Lung (tissue), 12 donors: ENCODE data around the gene NRXN2. TPM values are rescaled to one million over a fixed set of nuclear protein-coding genes. Genes with fewer than 3 reads are reported as not detected.

Experiments used
- ATAC-seq: fragments of 200-7000 bp; cut with Tn5 transposase; one replicate; pipeline ENCODE4 v1.9.1; 2020; ENCODE audit warnings: moderate number of reproducible peaks; ENCODE audit not compliant: insufficient read depth, low FRiP score
- DNase-seq, 3 donors: peaks; one replicate each; pipeline ENCODE4 v3.0.0-alpha.2; 2013 to 2017
- H3K27ac ChIP-seq, 2 donors: one replicate each; pipeline ENCODE4 v1.5.1; 2013; ENCODE audit warnings: mild to moderate bottlenecking in 2 of 2, moderate library complexity in 2 of 2, control low read depth in 1 of 2, inconsistent platforms in 1 of 2, low read depth in 1 of 2, low read length in 1 of 2
- H3K27me3 ChIP-seq, 3 donors: one replicate each; pipeline ENCODE4 v1.5.1; 2013; ENCODE audit warnings: low read length in 2 of 3; ENCODE audit not compliant: control insufficient read depth in 3 of 3, insufficient read depth in 3 of 3
- H3K36me3 ChIP-seq, 4 donors: one replicate each; pipeline ENCODE4 v1.5.1; 2013; ENCODE audit warnings: low read length in 4 of 4, mild to moderate bottlenecking in 1 of 4, moderate library complexity in 1 of 4; ENCODE audit not compliant: control insufficient read depth in 4 of 4, insufficient read depth in 4 of 4
- H3K4me1 ChIP-seq, 5 donors: one replicate each; pipeline ENCODE4 v1.5.1; 2013; ENCODE audit warnings: low read length in 5 of 5, mild to moderate bottlenecking in 2 of 5, moderate library complexity in 1 of 5; ENCODE audit not compliant: control insufficient read depth in 5 of 5, insufficient read depth in 5 of 5
- H3K4me3 ChIP-seq: one replicate; pipeline ENCODE4 v1.5.1; 2013; ENCODE audit warnings: mild to moderate bottlenecking, control low read depth, moderate library complexity
- H3K9ac ChIP-seq, 2 donors: one replicate each; pipeline ENCODE4 v1.5.1; 2013; ENCODE audit warnings: low read length in 2 of 2, control low read depth in 1 of 2; ENCODE audit not compliant: insufficient read depth in 1 of 2
- H3K9me3 ChIP-seq, 4 donors: one replicate each; pipeline ENCODE4 v1.5.1; 2013; ENCODE audit warnings: low read length in 3 of 4, mild to moderate bottlenecking in 1 of 4, moderate library complexity in 1 of 4; ENCODE audit not compliant: control insufficient read depth in 4 of 4, insufficient read depth in 3 of 4
- WGBS, 2 donors: extraction: QIAGEN DNeasy Blood & Tissue Kit; methylation state at CpG; one replicate each; pipeline ENCODE4 v1.1.7; 2013; 5-methylcytosine and 5-hydroxymethylcytosine counted together
- polyA plus RNA-seq, 2 donors: library from polyadenylated mRNA; stranded (reverse); fragments of 200-250 nt; gene quantifications; one replicate each; pipeline ENCODE4 v1.2.1, GENCODE V29; 2013
- total RNA-seq, 2 donors: library from RNA; depleted of rRNA in 1 of 2; stranded (reverse); fragments of >200 nt in 1 of 2; gene quantifications; one replicate each; pipeline ENCODE4 v1.2.1, GENCODE V29; 2014 to 2021
- TF ChIP-seq, protein P1 (sequence below): IDR thresholded peaks from 2 replicates; pipeline ENCODE4 v1.5.1; 2012; ENCODE audit warnings: mild to moderate bottlenecking; ENCODE audit errors: control extremely low read depth, extremely low read depth
- donor health status: control.
- donor health status: control.
- donor health status: Bipolar disorder and iron deficiency.
- donor health status: healthy.
- donor health status: DM: yes; HTN: yes; CAD: no.

NRXN2 gene
- total and polyA plus RNA-seq, 4 donors = 0.39 to 6.6 (median 1.1) TPM

- TF ChIP-seq, protein P1, sequence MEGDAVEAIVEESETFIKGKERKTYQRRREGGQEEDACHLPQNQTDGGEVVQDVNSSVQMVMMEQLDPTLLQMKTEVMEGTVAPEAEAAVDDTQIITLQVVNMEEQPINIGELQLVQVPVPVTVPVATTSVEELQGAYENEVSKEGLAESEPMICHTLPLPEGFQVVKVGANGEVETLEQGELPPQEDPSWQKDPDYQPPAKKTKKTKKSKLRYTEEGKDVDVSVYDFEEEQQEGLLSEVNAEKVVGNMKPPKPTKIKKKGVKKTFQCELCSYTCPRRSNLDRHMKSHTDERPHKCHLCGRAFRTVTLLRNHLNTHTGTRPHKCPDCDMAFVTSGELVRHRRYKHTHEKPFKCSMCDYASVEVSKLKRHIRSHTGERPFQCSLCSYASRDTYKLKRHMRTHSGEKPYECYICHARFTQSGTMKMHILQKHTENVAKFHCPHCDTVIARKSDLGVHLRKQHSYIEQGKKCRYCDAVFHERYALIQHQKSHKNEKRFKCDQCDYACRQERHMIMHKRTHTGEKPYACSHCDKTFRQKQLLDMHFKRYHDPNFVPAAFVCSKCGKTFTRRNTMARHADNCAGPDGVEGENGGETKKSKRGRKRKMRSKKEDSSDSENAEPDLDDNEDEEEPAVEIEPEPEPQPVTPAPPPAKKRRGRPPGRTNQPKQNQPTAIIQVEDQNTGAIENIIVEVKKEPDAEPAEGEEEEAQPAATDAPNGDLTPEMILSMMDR = no peak
- peaks cover 0 to 4% (median under 1%) of the 10 kb centered on the region in 4 donors for H3K9me3 ChIP-seq
- DNase-seq (no peak), ATAC-seq (no peak)
- H3K27ac ChIP-seq = no peak overlapping the region
- no peak overlapping the region for H3K9ac ChIP-seq
- 83 to 87% methylated on average over 27 to 28 of the region's 28 CpGs for WGBS, 2 donors
- no peaks in the 10 kb centered on the region for H3K36me3 ChIP-seq
- H3K27me3 ChIP-seq = peaks cover 0 to 6% (median 0%) of the 10 kb centered on the region in 3 donors
- no peak overlapping the region for H3K4me3 ChIP-seq
- H3K4me1 ChIP-seq = no peaks in the 10 kb centered on the region
Observed at GRCh38 chr11:64583296-64584262, 139.4 kb downstream of the NRXN2 start.

- Histone ChIP-seq H3K4me3 (no peak overlapping the region), H3K27me3 (peaks cover 0 to 6% (median 0%) of the 10 kb centered on the region in 3 donors), H3K4me1 (no peaks in the 10 kb centered on the region), H3K27ac (no peak overlapping the region), H3K9me3 (no peaks in the 10 kb centered on the region), H3K36me3 (no peaks in the 10 kb centered on the region), H3K9ac (no peak overlapping the region)
- DNase-seq = no peak
- WGBS, 2 donors = 90 to 92% methylated on average over 15 of the region's 15 CpGs
- no peak for ATAC-seq
- TF ChIP-seq, protein P1 = no peak
Observed at GRCh38 chr11:64582885-64583284, 140.1 kb downstream of the NRXN2 start.

- Histone ChIP-seq H3K4me1 (no peaks in the 10 kb centered on the region), H3K27me3 (peaks cover 0 to 5% (median 0%) of the 10 kb centered on the region in 3 donors), H3K9me3 (no peaks in the 10 kb centered on the region), H3K36me3 (no peaks in the 10 kb centered on the region), H3K4me3 (no peak overlapping the region), H3K27ac (no peak overlapping the region), H3K9ac (no peak overlapping the region)
- ATAC-seq (no peak), DNase-seq (no peak)
- TF ChIP-seq, protein P1 = no peak
- WGBS, 2 donors = 90 to 95% methylated on average over 17 of the region's 17 CpGs
Observed at GRCh38 chr11:64581057-64581523, 141.9 kb downstream of the NRXN2 start.
